GM23338 (cell line): Measurements from ENCODE around the gene DNAH6. TPM values are rescaled to one million over a fixed set of nuclear protein-coding genes. Genes with fewer than 3 reads are reported as not detected.

Experiments used
- ATAC-seq: fragments of 200-7000 bp; cut with Tn5 transposase; 3 replicates; pipeline ENCODE4 v1.9.1; 2020
- DNase-seq: peaks from one replicate; pipeline ENCODE4 v3.0.0-alpha.2; 2015; ENCODE audit warnings: low spot score
- H2AFZ ChIP-seq: fragments of 200-600 bp; sonication (generic); 2 replicates; pipeline ENCODE4 v1.8.0; 2016; ENCODE audit warnings: antibody characterized with exemption, mild to moderate bottlenecking, moderate library complexity
- H3F3A ChIP-seq: fragments of 200-600 bp; sonication (generic); replicated peaks from 2 replicates; pipeline ENCODE4 v1.8.0; 2017; ENCODE audit warnings: antibody characterized with exemption, mixed run types, low read depth
- H3K27ac ChIP-seq: fragments of 200-600 bp; sonication (generic); 2 replicates; pipeline ENCODE4 v1.6.1; 2016; ENCODE audit warnings: low read depth
- H3K27me3 ChIP-seq: fragments of 200-600 bp; sonication (generic); 2 replicates; pipeline ENCODE4 v1.8.0; 2016; ENCODE audit warnings: mild to moderate bottlenecking, mixed run types, moderate library complexity; ENCODE audit not compliant: insufficient read depth
- H3K36me3 ChIP-seq: fragments of 200-600 bp; sonication (generic); 2 replicates; pipeline ENCODE4 v1.8.0; 2016; ENCODE audit warnings: mild to moderate bottlenecking; ENCODE audit not compliant: insufficient read depth
- H3K4me1 ChIP-seq: fragments of 200-600 bp; sonication (generic); 2 replicates; pipeline ENCODE4 v1.8.0; 2016; ENCODE audit warnings: mild to moderate bottlenecking, moderate library complexity; ENCODE audit not compliant: insufficient read depth
- H3K4me2 ChIP-seq: fragments of 200-600 bp; sonication (generic); 2 replicates; pipeline ENCODE4 v1.7.1; 2017; ENCODE audit warnings: mixed run types
- H3K4me3 ChIP-seq: fragments of 200-600 bp; sonication (generic); 2 replicates; pipeline ENCODE4 v1.6.1; 2016; ENCODE audit warnings: mixed run types
- H3K79me2 ChIP-seq: fragments of 200-600 bp; sonication (generic); replicated peaks from 2 replicates; pipeline ENCODE4 v1.8.0; 2017; ENCODE audit warnings: mild to moderate bottlenecking; ENCODE audit not compliant: insufficient read depth
- H3K9me2 ChIP-seq: fragments of 200-600 bp; sonication (generic); 2 replicates; pipeline ENCODE4 v1.8.0; 2017; ENCODE audit not compliant: insufficient read depth
- H4K20me1 ChIP-seq: fragments of 200-600 bp; sonication (generic); replicated peaks from 2 replicates; pipeline ENCODE4 v1.8.0; 2017; ENCODE audit warnings: mild to moderate bottlenecking; ENCODE audit not compliant: insufficient read depth
- H3K27ac Mint-ChIP-seq: 2 replicates; pipeline ENCODE4 v1.8.0; 2020; ENCODE audit warnings: inconsistent platforms, mild to moderate bottlenecking, moderate library complexity, mixed read lengths
- H3K27me3 Mint-ChIP-seq: 3 replicates; pipeline ENCODE4 v1.8.0; 2022; ENCODE audit warnings: low read depth, mild to moderate bottlenecking, moderate library complexity, mixed read lengths, inconsistent platforms; ENCODE audit not compliant: insufficient read depth, poor library complexity
- H3K36me3 Mint-ChIP-seq: 3 replicates; pipeline ENCODE4 v1.8.0; 2021; ENCODE audit warnings: low read depth, mild to moderate bottlenecking, inconsistent platforms, moderate library complexity, mixed read lengths
- H3K4me1 Mint-ChIP-seq: 3 replicates; pipeline ENCODE4 v1.8.0; 2020; ENCODE audit warnings: mild to moderate bottlenecking, inconsistent platforms, mixed read lengths
- H3K4me3 Mint-ChIP-seq: 3 replicates; pipeline ENCODE4 v1.8.0; 2021; ENCODE audit warnings: moderate library complexity, mild to moderate bottlenecking, inconsistent platforms, mixed read lengths
- H3K9me3 Mint-ChIP-seq: 3 replicates; pipeline ENCODE4 v1.8.0; 2020; ENCODE audit warnings: moderate library complexity, mild to moderate bottlenecking, inconsistent platforms, mixed read lengths
- CREB1 ChIP-seq: fragments of 250-450 bp; sonication (Bioruptor Pico); IDR thresholded peaks from 2 replicates; pipeline ENCODE4 v1.5.0; 2020; ENCODE audit warnings: low read depth, mild to moderate bottlenecking, moderate library complexity
- EZH2 ChIP-seq: fragments of 200-600 bp; sonication (generic); IDR thresholded peaks from one replicate; pipeline ENCODE4 v1.8.0; 2017; ENCODE audit warnings: antibody characterized with exemption, mild to moderate bottlenecking, low read depth; ENCODE audit not compliant: unreplicated experiment
- EZH2phosphoT487 ChIP-seq: fragments of 200-600 bp; sonication (generic); IDR thresholded peaks from one replicate; pipeline ENCODE4 v1.8.1; 2018; ENCODE audit warnings: antibody characterized with exemption; ENCODE audit not compliant: unreplicated experiment
- JUNB ChIP-seq: IDR thresholded peaks from one replicate; pipeline ENCODE4 v1.6.1; 2016; ENCODE audit warnings: antibody characterized with exemption; ENCODE audit not compliant: unreplicated experiment
- NANOG ChIP-seq: IDR thresholded peaks from 2 replicates; pipeline ENCODE4 v1.6.1; 2016; ENCODE audit warnings: antibody characterized with exemption, borderline replicate concordance
- POLR2AphosphoS5 ChIP-seq: IDR thresholded peaks from 2 replicates; pipeline ENCODE4 v1.6.1; 2016; ENCODE audit warnings: antibody characterized with exemption, low read depth
- STAT1 ChIP-seq: IDR thresholded peaks from one replicate; pipeline ENCODE4 v1.6.1; 2016; ENCODE audit warnings: antibody characterized with exemption; ENCODE audit not compliant: unreplicated experiment
- ZNF114 ChIP-seq: fragments of 250-450 bp; sonication (Bioruptor Pico); IDR thresholded peaks from 2 replicates; pipeline ENCODE4 v1.5.0; 2020; ENCODE audit warnings: mild to moderate bottlenecking, moderate library complexity
- ZNF331 ChIP-seq: fragments of 250-450 bp; sonication (Bioruptor Pico); IDR thresholded peaks from 2 replicates; pipeline ENCODE4 v1.5.0; 2020; ENCODE audit warnings: low read depth, mild to moderate bottlenecking, moderate library complexity
- polyA plus RNA-seq: library from polyadenylated mRNA; unstranded; fragments of >200 nt; fragmentation: Nextera tagmentation; extraction: Ambion mirVana; gene quantifications from 2 replicates; pipeline ENCODE4 v1.2.1, GENCODE V29; 2016
- total RNA-seq: library from RNA; depleted of rRNA; stranded (reverse); fragments of >200 nt; shearing (Covaris generic); gene quantifications from 2 replicates; pipeline ENCODE4 v1.2.3, GENCODE V29; 2014
- TF ChIP-seq, protein P1 (sequence below), 2 experiments: fragments of 200-600 bp in 1 of 2; sonication (generic) in 1 of 2; conservative IDR thresholded peaks; 2 replicates each; pipeline versions ENCODE4 v1.5.1 to v1.6.1; 2016 to 2017; ENCODE audit warnings: antibody characterized with exemption in 2 of 2, low read depth in 2 of 2, mild to moderate bottlenecking in 2 of 2, moderate library complexity in 1 of 2
- TF ChIP-seq, protein P2 (sequence below): IDR thresholded peaks from 2 replicates; pipeline ENCODE4 v1.6.1; 2016; ENCODE audit warnings: antibody characterized with exemption
- TF ChIP-seq, protein P3 (sequence below): IDR thresholded peaks from one replicate; pipeline ENCODE4 v1.6.1; 2018; ENCODE audit warnings: antibody characterized with exemption; ENCODE audit not compliant: unreplicated experiment
- TF ChIP-seq, protein P4 (sequence below): fragments of 250-450 bp; sonication (Bioruptor Pico); IDR thresholded peaks from 2 replicates; pipeline ENCODE4 v1.5.0; 2020; ENCODE audit warnings: mild to moderate bottlenecking, moderate library complexity

Gene DNAH6
- total and polyA plus RNA-seq, 2 experiments from 2014 or later: 0.27 to 0.31 TPM

DNA sequence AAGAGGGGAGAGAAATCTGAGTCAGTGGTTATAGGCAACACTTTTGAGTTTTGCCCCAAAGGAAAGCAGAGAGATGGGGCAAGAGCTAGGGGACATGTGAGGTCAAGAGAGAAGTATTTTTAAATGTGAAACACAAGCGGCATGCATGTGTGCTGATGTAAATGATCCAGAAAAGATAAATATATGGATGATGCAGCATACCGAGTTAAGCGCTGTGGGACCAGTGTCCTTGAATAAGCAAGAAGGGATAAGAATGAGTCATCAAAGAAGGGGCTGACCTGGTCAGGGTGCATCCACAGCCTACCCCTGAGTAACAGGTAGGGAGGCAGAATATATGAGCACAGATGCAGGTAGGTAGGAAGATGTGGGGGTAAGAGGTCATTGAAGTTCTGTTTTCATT lies 183.7 kb downstream of the DNAH6 start:
- H3F3A ChIP-seq: no peaks in the 10 kb centered on the region
- no peak overlapping the region for H3K4me3 ChIP-seq
- Mint-ChIP-seq H3K4me3 (no peak overlapping the region), H3K27ac (no peak overlapping the region), H3K4me1 (peaks cover 3% of the 10 kb centered on the region; the same call in 1 of the 3 replicates), H3K27me3 (peaks cover 2% of the 10 kb centered on the region), H3K9me3 (peaks cover 16% of the 10 kb centered on the region; the same call in 2 of the 3 replicates), H3K36me3 (no peaks in the 10 kb centered on the region)
- H3K4me2 ChIP-seq: no peak overlapping the region
- H4K20me1 ChIP-seq: no peaks in the 10 kb centered on the region
- ATAC-seq: no peak
- no peaks in the 10 kb centered on the region for H3K27me3 ChIP-seq
- DNase-seq: no peak
- H3K4me1 ChIP-seq: no peaks in the 10 kb centered on the region; the same call in 1 of the 2 replicates
- no peaks in the 10 kb centered on the region for H3K79me2 ChIP-seq
- H3K9me2 ChIP-seq: peaks cover 4% of the 10 kb centered on the region
- H3K27ac ChIP-seq: no peak overlapping the region
- H2AFZ ChIP-seq: no peak overlapping the region
- TF ChIP-seq NANOG (no peak), POLR2AphosphoS5 (no peak), JUNB (no peak), EZH2phosphoT487 (no peak), EZH2 (no peak), ZNF114 (CRISPR knock-in tag) (no peak), STAT1 (no peak), ZNF331 (no peak), CREB1 (CRISPR knock-in tag) (no peak)
- TF ChIP-seq, protein P1, sequence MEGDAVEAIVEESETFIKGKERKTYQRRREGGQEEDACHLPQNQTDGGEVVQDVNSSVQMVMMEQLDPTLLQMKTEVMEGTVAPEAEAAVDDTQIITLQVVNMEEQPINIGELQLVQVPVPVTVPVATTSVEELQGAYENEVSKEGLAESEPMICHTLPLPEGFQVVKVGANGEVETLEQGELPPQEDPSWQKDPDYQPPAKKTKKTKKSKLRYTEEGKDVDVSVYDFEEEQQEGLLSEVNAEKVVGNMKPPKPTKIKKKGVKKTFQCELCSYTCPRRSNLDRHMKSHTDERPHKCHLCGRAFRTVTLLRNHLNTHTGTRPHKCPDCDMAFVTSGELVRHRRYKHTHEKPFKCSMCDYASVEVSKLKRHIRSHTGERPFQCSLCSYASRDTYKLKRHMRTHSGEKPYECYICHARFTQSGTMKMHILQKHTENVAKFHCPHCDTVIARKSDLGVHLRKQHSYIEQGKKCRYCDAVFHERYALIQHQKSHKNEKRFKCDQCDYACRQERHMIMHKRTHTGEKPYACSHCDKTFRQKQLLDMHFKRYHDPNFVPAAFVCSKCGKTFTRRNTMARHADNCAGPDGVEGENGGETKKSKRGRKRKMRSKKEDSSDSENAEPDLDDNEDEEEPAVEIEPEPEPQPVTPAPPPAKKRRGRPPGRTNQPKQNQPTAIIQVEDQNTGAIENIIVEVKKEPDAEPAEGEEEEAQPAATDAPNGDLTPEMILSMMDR (conservative IDR thresholded peaks at IDR 0.05; ENCODE audit: low read depth in 2 of 2): no peak
- TF ChIP-seq, protein P2, sequence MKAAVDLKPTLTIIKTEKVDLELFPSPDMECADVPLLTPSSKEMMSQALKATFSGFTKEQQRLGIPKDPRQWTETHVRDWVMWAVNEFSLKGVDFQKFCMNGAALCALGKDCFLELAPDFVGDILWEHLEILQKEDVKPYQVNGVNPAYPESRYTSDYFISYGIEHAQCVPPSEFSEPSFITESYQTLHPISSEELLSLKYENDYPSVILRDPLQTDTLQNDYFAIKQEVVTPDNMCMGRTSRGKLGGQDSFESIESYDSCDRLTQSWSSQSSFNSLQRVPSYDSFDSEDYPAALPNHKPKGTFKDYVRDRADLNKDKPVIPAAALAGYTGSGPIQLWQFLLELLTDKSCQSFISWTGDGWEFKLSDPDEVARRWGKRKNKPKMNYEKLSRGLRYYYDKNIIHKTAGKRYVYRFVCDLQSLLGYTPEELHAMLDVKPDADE: no peak
- TF ChIP-seq, protein P3, sequence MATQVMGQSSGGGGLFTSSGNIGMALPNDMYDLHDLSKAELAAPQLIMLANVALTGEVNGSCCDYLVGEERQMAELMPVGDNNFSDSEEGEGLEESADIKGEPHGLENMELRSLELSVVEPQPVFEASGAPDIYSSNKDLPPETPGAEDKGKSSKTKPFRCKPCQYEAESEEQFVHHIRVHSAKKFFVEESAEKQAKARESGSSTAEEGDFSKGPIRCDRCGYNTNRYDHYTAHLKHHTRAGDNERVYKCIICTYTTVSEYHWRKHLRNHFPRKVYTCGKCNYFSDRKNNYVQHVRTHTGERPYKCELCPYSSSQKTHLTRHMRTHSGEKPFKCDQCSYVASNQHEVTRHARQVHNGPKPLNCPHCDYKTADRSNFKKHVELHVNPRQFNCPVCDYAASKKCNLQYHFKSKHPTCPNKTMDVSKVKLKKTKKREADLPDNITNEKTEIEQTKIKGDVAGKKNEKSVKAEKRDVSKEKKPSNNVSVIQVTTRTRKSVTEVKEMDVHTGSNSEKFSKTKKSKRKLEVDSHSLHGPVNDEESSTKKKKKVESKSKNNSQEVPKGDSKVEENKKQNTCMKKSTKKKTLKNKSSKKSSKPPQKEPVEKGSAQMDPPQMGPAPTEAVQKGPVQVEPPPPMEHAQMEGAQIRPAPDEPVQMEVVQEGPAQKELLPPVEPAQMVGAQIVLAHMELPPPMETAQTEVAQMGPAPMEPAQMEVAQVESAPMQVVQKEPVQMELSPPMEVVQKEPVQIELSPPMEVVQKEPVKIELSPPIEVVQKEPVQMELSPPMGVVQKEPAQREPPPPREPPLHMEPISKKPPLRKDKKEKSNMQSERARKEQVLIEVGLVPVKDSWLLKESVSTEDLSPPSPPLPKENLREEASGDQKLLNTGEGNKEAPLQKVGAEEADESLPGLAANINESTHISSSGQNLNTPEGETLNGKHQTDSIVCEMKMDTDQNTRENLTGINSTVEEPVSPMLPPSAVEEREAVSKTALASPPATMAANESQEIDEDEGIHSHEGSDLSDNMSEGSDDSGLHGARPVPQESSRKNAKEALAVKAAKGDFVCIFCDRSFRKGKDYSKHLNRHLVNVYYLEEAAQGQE: no peak
- TF ChIP-seq, protein P4, sequence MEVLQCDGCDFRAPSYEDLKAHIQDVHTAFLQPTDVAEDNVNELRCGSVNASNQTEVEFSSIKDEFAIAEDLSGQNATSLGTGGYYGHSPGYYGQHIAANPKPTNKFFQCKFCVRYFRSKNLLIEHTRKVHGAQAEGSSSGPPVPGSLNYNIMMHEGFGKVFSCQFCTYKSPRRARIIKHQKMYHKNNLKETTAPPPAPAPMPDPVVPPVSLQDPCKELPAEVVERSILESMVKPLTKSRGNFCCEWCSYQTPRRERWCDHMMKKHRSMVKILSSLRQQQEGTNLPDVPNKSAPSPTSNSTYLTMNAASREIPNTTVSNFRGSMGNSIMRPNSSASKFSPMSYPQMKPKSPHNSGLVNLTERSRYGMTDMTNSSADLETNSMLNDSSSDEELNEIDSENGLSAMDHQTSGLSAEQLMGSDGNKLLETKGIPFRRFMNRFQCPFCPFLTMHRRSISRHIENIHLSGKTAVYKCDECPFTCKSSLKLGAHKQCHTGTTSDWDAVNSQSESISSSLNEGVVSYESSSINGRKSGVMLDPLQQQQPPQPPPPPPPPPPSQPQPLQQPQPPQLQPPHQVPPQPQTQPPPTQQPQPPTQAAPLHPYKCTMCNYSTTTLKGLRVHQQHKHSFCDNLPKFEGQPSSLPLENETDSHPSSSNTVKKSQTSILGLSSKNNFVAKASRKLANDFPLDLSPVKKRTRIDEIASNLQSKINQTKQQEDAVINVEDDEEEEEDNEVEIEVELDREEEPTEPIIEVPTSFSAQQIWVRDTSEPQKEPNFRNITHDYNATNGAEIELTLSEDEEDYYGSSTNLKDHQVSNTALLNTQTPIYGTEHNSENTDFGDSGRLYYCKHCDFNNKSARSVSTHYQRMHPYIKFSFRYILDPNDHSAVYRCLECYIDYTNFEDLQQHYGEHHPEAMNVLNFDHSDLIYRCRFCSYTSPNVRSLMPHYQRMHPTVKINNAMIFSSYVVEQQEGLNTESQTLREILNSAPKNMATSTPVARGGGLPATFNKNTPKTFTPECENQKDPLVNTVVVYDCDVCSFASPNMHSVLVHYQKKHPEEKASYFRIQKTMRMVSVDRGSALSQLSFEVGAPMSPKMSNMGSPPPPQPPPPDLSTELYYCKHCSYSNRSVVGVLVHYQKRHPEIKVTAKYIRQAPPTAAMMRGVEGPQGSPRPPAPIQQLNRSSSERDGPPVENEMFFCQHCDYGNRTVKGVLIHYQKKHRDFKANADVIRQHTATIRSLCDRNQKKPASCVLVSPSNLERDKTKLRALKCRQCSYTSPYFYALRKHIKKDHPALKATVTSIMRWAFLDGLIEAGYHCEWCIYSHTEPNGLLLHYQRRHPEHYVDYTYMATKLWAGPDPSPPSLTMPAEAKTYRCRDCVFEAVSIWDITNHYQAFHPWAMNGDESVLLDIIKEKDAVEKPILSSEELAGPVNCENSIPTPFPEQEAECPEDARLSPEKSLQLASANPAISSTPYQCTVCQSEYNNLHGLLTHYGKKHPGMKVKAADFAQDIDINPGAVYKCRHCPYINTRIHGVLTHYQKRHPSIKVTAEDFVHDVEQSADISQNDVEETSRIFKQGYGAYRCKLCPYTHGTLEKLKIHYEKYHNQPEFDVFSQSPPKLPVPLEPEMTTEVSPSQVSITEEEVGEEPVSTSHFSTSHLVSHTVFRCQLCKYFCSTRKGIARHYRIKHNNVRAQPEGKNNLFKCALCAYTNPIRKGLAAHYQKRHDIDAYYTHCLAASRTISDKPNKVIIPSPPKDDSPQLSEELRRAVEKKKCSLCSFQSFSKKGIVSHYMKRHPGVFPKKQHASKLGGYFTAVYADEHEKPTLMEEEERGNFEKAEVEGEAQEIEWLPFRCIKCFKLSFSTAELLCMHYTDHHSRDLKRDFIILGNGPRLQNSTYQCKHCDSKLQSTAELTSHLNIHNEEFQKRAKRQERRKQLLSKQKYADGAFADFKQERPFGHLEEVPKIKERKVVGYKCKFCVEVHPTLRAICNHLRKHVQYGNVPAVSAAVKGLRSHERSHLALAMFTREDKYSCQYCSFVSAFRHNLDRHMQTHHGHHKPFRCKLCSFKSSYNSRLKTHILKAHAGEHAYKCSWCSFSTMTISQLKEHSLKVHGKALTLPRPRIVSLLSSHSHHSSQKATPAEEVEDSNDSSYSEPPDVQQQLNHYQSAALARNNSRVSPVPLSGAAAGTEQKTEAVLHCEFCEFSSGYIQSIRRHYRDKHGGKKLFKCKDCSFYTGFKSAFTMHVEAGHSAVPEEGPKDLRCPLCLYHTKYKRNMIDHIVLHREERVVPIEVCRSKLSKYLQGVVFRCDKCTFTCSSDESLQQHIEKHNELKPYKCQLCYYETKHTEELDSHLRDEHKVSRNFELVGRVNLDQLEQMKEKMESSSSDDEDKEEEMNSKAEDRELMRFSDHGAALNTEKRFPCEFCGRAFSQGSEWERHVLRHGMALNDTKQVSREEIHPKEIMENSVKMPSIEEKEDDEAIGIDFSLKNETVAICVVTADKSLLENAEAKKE (CRISPR knock-in tag): no peak
- H3K36me3 ChIP-seq: no peaks in the 10 kb centered on the region
